Measurements from ENCODE around the gene RGS10. TPM values are rescaled to one million over a fixed set of nuclear protein-coding genes. Genes with fewer than 3 reads are reported as not detected.

The RGS10 gene
- total and polyA plus RNA-seq, 2 experiments from 2014 or later: 16.8 to 26.8 TPM

DNA sequence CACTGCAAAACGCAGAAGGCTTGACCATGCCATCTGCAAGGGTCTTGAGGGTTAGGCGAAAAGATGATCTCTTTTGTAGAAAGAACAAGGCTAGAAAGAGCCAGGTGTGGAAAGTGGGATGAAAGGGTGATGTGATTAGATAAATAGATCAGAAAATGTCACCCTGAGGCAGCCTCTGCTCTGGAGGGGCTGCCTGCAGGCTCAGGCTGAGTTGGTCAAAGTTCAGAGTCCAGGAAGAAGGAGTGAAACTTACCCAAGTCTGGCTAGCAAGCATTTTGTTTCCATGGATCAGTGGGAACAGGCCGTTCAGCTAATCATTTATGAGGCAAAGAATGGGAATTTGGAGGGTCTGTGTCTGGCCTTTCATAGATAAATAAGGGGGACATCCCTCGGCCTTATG, 79.7 kb downstream of the RGS10 start:
- no peak overlapping the region for H3K4me3 ChIP-seq
- Mint-ChIP-seq H3K4me3 (no peak overlapping the region), H3K36me3 (ENCODE audit: low read depth) (no peaks in the 10 kb centered on the region), H3K27me3 (ENCODE audit: insufficient read depth, low read depth, poor library complexity) (peaks cover 4% of the 10 kb centered on the region), H3K9me3 (peaks cover 12% of the 10 kb centered on the region), H3K4me1 (no peaks in the 10 kb centered on the region), H3K27ac (no peak overlapping the region)
- H3K9me2 ChIP-seq (ENCODE audit: insufficient read depth): no peaks in the 10 kb centered on the region; the same call in 1 of the 2 replicates
- H3F3A ChIP-seq (replicated peaks; ENCODE audit: low read depth): no peaks in the 10 kb centered on the region
- TF ChIP-seq POLR2AphosphoS5 (IDR thresholded peaks at IDR 0.05; ENCODE audit: low read depth): no peak
- TF ChIP-seq, protein P1, sequence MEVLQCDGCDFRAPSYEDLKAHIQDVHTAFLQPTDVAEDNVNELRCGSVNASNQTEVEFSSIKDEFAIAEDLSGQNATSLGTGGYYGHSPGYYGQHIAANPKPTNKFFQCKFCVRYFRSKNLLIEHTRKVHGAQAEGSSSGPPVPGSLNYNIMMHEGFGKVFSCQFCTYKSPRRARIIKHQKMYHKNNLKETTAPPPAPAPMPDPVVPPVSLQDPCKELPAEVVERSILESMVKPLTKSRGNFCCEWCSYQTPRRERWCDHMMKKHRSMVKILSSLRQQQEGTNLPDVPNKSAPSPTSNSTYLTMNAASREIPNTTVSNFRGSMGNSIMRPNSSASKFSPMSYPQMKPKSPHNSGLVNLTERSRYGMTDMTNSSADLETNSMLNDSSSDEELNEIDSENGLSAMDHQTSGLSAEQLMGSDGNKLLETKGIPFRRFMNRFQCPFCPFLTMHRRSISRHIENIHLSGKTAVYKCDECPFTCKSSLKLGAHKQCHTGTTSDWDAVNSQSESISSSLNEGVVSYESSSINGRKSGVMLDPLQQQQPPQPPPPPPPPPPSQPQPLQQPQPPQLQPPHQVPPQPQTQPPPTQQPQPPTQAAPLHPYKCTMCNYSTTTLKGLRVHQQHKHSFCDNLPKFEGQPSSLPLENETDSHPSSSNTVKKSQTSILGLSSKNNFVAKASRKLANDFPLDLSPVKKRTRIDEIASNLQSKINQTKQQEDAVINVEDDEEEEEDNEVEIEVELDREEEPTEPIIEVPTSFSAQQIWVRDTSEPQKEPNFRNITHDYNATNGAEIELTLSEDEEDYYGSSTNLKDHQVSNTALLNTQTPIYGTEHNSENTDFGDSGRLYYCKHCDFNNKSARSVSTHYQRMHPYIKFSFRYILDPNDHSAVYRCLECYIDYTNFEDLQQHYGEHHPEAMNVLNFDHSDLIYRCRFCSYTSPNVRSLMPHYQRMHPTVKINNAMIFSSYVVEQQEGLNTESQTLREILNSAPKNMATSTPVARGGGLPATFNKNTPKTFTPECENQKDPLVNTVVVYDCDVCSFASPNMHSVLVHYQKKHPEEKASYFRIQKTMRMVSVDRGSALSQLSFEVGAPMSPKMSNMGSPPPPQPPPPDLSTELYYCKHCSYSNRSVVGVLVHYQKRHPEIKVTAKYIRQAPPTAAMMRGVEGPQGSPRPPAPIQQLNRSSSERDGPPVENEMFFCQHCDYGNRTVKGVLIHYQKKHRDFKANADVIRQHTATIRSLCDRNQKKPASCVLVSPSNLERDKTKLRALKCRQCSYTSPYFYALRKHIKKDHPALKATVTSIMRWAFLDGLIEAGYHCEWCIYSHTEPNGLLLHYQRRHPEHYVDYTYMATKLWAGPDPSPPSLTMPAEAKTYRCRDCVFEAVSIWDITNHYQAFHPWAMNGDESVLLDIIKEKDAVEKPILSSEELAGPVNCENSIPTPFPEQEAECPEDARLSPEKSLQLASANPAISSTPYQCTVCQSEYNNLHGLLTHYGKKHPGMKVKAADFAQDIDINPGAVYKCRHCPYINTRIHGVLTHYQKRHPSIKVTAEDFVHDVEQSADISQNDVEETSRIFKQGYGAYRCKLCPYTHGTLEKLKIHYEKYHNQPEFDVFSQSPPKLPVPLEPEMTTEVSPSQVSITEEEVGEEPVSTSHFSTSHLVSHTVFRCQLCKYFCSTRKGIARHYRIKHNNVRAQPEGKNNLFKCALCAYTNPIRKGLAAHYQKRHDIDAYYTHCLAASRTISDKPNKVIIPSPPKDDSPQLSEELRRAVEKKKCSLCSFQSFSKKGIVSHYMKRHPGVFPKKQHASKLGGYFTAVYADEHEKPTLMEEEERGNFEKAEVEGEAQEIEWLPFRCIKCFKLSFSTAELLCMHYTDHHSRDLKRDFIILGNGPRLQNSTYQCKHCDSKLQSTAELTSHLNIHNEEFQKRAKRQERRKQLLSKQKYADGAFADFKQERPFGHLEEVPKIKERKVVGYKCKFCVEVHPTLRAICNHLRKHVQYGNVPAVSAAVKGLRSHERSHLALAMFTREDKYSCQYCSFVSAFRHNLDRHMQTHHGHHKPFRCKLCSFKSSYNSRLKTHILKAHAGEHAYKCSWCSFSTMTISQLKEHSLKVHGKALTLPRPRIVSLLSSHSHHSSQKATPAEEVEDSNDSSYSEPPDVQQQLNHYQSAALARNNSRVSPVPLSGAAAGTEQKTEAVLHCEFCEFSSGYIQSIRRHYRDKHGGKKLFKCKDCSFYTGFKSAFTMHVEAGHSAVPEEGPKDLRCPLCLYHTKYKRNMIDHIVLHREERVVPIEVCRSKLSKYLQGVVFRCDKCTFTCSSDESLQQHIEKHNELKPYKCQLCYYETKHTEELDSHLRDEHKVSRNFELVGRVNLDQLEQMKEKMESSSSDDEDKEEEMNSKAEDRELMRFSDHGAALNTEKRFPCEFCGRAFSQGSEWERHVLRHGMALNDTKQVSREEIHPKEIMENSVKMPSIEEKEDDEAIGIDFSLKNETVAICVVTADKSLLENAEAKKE (CRISPR knock-in tag; IDR thresholded peaks at IDR 0.05): no peak
- no peak for TF ChIP-seq CREB1 (CRISPR knock-in tag; IDR thresholded peaks at IDR 0.05; ENCODE audit: low read depth)
- TF ChIP-seq EZH2 (IDR thresholded peaks at IDR 0.05; ENCODE audit: low read depth, unreplicated experiment): no peak
- TF ChIP-seq ZNF114 (CRISPR knock-in tag; IDR thresholded peaks at IDR 0.05): no peak
- no peak for TF ChIP-seq CTCF (conservative IDR thresholded peaks at IDR 0.05; ENCODE audit: low read depth in 2 of 2)
- TF ChIP-seq STAT1 (IDR thresholded peaks at IDR 0.05; ENCODE audit: unreplicated experiment): no peak
- TF ChIP-seq ZNF331 (CRISPR knock-in tag; IDR thresholded peaks at IDR 0.05; ENCODE audit: low read depth): no peak
- no peak overlapping the region for H2AFZ ChIP-seq
- no peak overlapping the region for H3K4me2 ChIP-seq
- H3K27ac ChIP-seq (ENCODE audit: low read depth): no peak overlapping the region
- no peaks in the 10 kb centered on the region for H3K79me2 ChIP-seq (replicated peaks; ENCODE audit: insufficient read depth)
- H3K4me1 ChIP-seq (ENCODE audit: insufficient read depth): no peaks in the 10 kb centered on the region
- no peaks in the 10 kb centered on the region for H3K36me3 ChIP-seq (ENCODE audit: insufficient read depth)
- no peak for DNase-seq (ENCODE audit: low spot score)
- ATAC-seq: no peak
- H3K27me3 ChIP-seq (ENCODE audit: insufficient read depth): no peaks in the 10 kb centered on the region
- no peaks in the 10 kb centered on the region for H4K20me1 ChIP-seq (replicated peaks; ENCODE audit: insufficient read depth)
